Karpas-422 (cell line): Measurements from ENCODE around the gene CTSO. TPM values are rescaled to one million over a fixed set of nuclear protein-coding genes. Genes with fewer than 3 reads are reported as not detected.

ENCODE experiments used
- DNase-seq: peaks from one replicate; pipeline ENCODE4 v3.0.0-alpha.2; 2015
- H2AFZ ChIP-seq: fragments of 200-600 bp; sonication (generic); 2 replicates; pipeline ENCODE4 v1.6.1; 2014; ENCODE audit warnings: antibody characterized with exemption, low read length, mixed read lengths
- H3K27ac ChIP-seq: fragments of 200-600 bp; sonication (generic); 2 replicates; pipeline ENCODE4 v1.5.1; 2014; ENCODE audit warnings: mild to moderate bottlenecking, low read length, moderate library complexity
- H3K27me3 ChIP-seq: fragments of 200-600 bp; sonication (generic); 2 replicates; pipeline ENCODE4 v1.6.1; 2014; ENCODE audit warnings: low read length, mixed read lengths
- H3K36me3 ChIP-seq: fragments of 200-600 bp; sonication (generic); 2 replicates; pipeline ENCODE4 v1.6.1; 2014; ENCODE audit warnings: low read length, mixed read lengths; ENCODE audit not compliant: insufficient read depth
- H3K4me1 ChIP-seq: fragments of 200-600 bp; sonication (generic); 2 replicates; pipeline ENCODE4 v1.6.1; 2014; ENCODE audit warnings: mild to moderate bottlenecking, low read length, mixed read lengths
- H3K4me2 ChIP-seq: fragments of 200-600 bp; sonication (generic); 2 replicates; pipeline ENCODE4 v1.6.1; 2014; ENCODE audit warnings: low read length, low read depth, mild to moderate bottlenecking; ENCODE audit not compliant: poor library complexity, severe bottlenecking
- H3K4me3 ChIP-seq: fragments of 200-600 bp; sonication (generic); 2 replicates; pipeline ENCODE4 v1.5.1; 2014; ENCODE audit warnings: mild to moderate bottlenecking, antibody characterized with exemption, low read length, mixed read lengths
- H3K79me2 ChIP-seq: fragments of 200-600 bp; sonication (generic); 2 replicates; pipeline ENCODE4 v1.6.1; 2014; ENCODE audit warnings: mild to moderate bottlenecking, low read length, mixed read lengths
- H3K9ac ChIP-seq: fragments of 200-600 bp; sonication (generic); 2 replicates; pipeline ENCODE4 v1.6.0; 2014; ENCODE audit warnings: low read length
- H3K9me2 ChIP-seq: fragments of 200-600 bp; sonication (generic), shearing (Covaris generic); replicated peaks from 2 replicates; pipeline ENCODE4 v1.6.0; 2014; ENCODE audit warnings: mild to moderate bottlenecking, low read length, moderate library complexity; ENCODE audit not compliant: insufficient read depth
- H3K9me3 ChIP-seq: fragments of 300-700, 200-600 bp; sonication (generic); 2 replicates; pipeline ENCODE4 v1.6.1; 2014; ENCODE audit warnings: low read length, mixed read lengths
- H4K20me1 ChIP-seq: fragments of 200-600 bp; sonication (generic); 2 replicates; pipeline ENCODE4 v1.6.1; 2014; ENCODE audit warnings: mild to moderate bottlenecking, antibody characterized with exemption, low read length, low read depth; ENCODE audit not compliant: insufficient read depth
- total RNA-seq: library from RNA; depleted of rRNA; stranded (reverse); fragments of >200 nt; shearing (Covaris generic); gene quantifications from 2 replicates; pipeline ENCODE4 v1.2.3, GENCODE V29; 2014; ENCODE audit warnings: low replicate concordance

The CTSO gene
- total RNA-seq, 1 experiment from 2014 or later = 18.9 TPM

DNA sequence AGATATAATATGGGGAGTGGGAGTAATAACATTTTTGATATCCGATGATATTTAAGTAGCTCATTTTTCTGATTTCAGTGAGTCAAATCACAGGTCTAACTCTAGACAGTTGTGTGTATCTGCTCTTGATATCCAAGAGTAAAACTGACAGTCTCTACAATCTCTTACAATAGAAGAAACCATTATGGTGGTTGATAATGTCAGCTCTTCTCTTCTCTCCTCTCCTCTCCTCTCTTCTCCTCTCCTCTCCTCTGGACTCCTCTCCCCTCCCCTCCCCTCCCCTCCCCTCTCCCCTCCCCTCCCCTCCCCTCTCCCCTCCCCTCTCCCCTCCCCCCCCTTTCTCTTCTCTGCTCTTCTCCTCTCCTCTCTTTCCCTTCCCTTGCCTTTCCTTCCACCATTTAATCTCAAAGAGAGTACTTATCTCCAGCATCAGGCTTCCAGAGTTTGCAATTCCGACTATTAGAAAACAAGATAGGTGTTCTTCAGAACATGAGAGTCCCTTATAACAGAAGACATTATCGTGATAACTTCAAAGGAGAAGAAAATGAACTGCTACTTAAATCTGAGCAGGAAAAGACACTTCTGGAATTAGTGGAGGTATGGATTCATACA, 43.9 kb downstream of the CTSO start:
- no peak overlapping the region for H3K4me2 ChIP-seq
- H3K27me3 ChIP-seq = no peaks in the 10 kb centered on the region
- H3K9me3 ChIP-seq = no peaks in the 10 kb centered on the region
- H3K4me1 ChIP-seq = peaks cover 9% of the 10 kb centered on the region
- no peak overlapping the region for H2AFZ ChIP-seq
- H3K4me3 ChIP-seq = no peak overlapping the region
- no peaks in the 10 kb centered on the region for H3K79me2 ChIP-seq
- DNase-seq = no peak
- H3K9me2 ChIP-seq = no peaks in the 10 kb centered on the region
- no peaks in the 10 kb centered on the region for H3K36me3 ChIP-seq
- no peaks in the 10 kb centered on the region for H4K20me1 ChIP-seq
- H3K9ac ChIP-seq = no peak overlapping the region
- H3K27ac ChIP-seq = no peak overlapping the region

DNA sequence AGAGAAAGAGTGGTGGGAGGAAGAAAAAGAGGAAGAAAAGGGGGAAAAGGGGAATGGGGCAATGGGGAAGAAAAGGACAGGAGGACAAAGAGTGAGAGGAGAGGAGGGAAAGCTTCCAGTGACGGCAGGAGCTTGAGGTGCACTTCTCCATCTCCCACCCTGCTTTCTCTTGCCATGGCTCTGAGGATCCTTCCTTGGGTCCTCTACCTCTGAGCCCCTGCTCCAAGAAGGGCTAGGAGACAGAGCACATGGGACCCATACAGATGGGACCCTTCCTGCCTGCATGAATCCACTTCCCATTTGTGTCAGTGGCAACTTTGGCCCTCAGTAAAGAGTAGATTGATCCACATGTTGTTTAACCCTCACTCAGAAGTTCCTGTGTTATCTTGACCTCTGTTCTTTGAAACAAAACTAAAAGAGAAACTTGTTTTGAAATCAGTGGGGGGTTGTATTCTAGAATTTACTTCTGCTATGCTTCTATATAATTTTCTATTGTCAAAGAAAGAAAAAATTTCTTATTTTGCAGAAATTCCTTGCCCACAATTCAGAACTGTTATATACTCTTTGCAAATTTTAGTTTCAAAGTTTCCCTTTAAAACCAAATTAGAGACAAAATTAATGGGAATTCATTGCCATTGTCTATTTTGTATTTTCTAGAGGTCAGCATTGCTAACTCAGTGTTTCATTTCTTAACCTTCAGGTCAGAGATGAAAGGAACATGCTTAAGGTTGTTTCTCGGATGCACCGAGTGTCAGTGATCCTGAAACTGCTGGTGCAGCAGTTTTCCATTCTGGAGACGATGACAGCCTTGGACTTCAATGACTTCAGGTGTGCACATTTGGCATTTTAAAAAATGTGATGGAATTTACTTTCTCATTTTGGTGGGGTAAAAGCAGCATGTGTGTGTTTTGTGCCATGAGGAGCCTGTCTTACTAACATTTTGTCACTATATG, 45.2 kb downstream of the CTSO start:
- H3K4me1 ChIP-seq = peaks cover 12% of the 10 kb centered on the region
- H3K36me3 ChIP-seq = no peaks in the 10 kb centered on the region
- H2AFZ ChIP-seq = no peak overlapping the region; the same call in 1 of the 2 replicates

DNA sequence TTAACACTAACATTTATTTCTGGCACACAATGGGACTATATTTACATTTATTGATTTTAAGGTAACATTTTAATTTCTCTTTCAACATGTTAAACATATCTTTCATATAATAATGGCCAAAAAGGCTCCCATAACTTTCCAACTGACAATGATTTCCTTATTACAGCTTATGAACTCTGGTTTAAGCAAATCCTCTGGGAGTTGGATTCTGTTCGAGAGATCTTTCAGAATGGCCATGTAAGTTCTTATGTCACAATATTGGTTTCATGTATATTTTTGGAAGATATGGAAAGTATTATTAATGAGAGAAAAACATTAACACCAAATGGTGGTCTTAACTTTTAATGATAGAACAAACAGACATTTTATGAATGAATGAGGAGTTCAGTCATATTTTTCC, 46.1 kb downstream of the CTSO start:
- H3K9me3 ChIP-seq = no peaks in the 10 kb centered on the region
- no peak overlapping the region for H3K4me2 ChIP-seq
- H4K20me1 ChIP-seq = no peaks in the 10 kb centered on the region
- no peaks in the 10 kb centered on the region for H3K27me3 ChIP-seq
- no peak overlapping the region for H2AFZ ChIP-seq
- no peaks in the 10 kb centered on the region for H3K9me2 ChIP-seq
- peaks cover 14% of the 10 kb centered on the region for H3K4me1 ChIP-seq
- no peaks in the 10 kb centered on the region for H3K36me3 ChIP-seq
- H3K9ac ChIP-seq = no peak overlapping the region
- DNase-seq = no peak
- H3K27ac ChIP-seq = no peak overlapping the region
- no peak overlapping the region for H3K4me3 ChIP-seq
- H3K79me2 ChIP-seq = no peaks in the 10 kb centered on the region

More for the DNA sequence above, 45.2 kb downstream of the CTSO start:
- Histone ChIP-seq H3K4me3 (no peak overlapping the region), H3K4me2 (peak overlapping the region; percentile 18), H3K79me2 (no peaks in the 10 kb centered on the region), H3K9me2 (no peaks in the 10 kb centered on the region), H3K27me3 (no peaks in the 10 kb centered on the region), H3K9me3 (no peaks in the 10 kb centered on the region), H3K9ac (no peak overlapping the region), H4K20me1 (no peaks in the 10 kb centered on the region), H3K27ac (no peak overlapping the region)
- DNase-seq = no peak

DNA sequence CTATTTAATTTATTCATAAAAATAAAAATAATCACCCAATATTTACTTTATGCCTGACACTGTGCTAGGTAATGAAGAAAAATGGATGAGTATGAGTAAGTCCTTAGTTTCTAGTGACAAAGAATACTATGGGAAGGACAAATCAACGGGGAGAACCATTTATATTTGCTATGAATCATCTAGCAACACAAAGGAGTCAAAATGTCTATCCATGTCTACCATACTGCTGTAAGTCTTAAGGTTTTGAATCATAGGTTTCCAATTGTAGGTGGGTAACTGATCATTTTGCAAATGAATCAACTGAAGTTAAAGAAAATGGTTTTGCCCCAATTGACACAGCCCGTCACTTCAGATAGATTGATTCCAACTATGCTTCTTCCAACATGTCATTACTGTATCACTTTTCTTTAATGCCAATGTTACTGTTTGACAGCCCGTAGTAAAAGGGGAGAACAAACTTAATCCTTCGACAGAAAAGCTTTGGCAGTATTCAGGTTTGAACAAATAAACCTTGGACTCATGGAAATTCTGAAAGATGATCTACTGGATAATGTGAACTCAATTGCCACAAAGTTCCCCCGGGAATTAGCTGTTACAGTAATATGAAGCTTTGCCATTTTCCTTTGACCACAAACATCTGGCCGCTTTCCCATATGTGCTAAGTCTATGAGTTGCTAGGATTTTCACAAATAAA, 47.0 kb downstream of the CTSO start:
- no peaks in the 10 kb centered on the region for H4K20me1 ChIP-seq
- no peak overlapping the region for H3K4me3 ChIP-seq
- H3K4me2 ChIP-seq = no peak overlapping the region
- H3K27me3 ChIP-seq = no peaks in the 10 kb centered on the region
- no peak overlapping the region for H2AFZ ChIP-seq
- H3K4me1 ChIP-seq = peaks cover 14% of the 10 kb centered on the region
- H3K36me3 ChIP-seq = no peaks in the 10 kb centered on the region
- no peak overlapping the region for H3K27ac ChIP-seq
- no peaks in the 10 kb centered on the region for H3K9me2 ChIP-seq
- H3K9ac ChIP-seq = no peak overlapping the region
- H3K9me3 ChIP-seq = no peaks in the 10 kb centered on the region
- H3K79me2 ChIP-seq = no peaks in the 10 kb centered on the region
- no peak for DNase-seq

DNA sequence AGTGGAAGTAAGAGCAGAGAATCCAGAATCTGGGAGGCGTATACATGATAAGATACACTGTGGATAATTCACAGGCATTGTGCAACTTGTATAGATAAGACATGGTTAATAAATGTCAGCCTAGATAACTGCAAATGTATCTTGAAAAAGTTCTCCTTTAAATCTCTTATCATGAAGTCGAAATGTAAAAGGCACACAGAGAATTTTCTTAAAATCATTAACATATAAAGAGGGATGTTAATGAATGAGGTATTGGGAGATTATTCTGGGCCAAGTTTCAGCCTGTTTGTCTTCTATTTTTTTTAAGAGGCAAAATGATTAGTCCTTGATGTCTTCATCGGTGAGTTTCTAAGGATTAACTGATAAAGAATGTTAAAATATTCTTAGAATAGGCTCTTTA, 49.3 kb downstream of the CTSO start:
- Histone ChIP-seq H3K27me3 (no peaks in the 10 kb centered on the region), H3K4me3 (no peak overlapping the region), H3K36me3 (no peaks in the 10 kb centered on the region), H3K9ac (no peak overlapping the region), H3K9me3 (no peaks in the 10 kb centered on the region), H3K27ac (no peak overlapping the region), H3K4me2 (no peak overlapping the region), H3K4me1 (peaks cover 23% of the 10 kb centered on the region), H4K20me1 (no peaks in the 10 kb centered on the region), H3K9me2 (no peaks in the 10 kb centered on the region), H3K79me2 (no peaks in the 10 kb centered on the region), H2AFZ (no peak overlapping the region)
- DNase-seq = no peak

DNA sequence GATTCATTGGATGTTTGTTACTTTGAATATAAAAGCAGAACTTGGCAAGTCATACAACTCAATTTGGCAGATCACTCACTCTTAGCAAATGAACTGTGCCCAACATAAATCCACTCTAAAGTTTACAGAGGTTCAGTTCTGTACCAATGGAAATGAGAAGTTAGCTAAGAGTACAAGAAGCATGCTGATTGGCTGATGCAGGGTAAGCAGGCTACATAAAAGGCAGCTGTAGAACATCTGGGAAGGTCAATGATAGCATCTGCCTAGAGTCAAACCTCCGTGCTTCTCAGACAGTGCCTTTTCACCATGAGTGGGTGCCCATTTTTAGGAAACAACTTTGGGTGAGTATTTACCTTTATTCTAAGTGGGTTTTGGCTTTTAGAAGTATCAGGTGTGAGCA, 50.2 kb downstream of the CTSO start, which contains the start of gene TDO2:
Gene TDO2 (plus strand): TSS at position 244 of the 400 bp plus-strand sequence. CDS start 63 bp downstream, at position 307.
- H3K79me2 ChIP-seq = no peaks in the 10 kb centered on the region
- no peaks in the 10 kb centered on the region for H4K20me1 ChIP-seq
- no peak within 1 kb of the TSS for H3K4me2 ChIP-seq
- no peaks in the 10 kb centered on the region for H3K27me3 ChIP-seq
- H3K4me3 ChIP-seq = no peak within 1 kb of the TSS
- no peaks in the 10 kb centered on the region for H3K36me3 ChIP-seq
- no peak within 1 kb of the TSS for H2AFZ ChIP-seq
- peak; percentile 59 for DNase-seq
- no peak within 1 kb of the TSS for H3K27ac ChIP-seq
- no peak within 1 kb of the TSS for H3K9ac ChIP-seq
- no peaks in the 10 kb centered on the region for H3K9me3 ChIP-seq
- no peaks in the 10 kb centered on the region for H3K9me2 ChIP-seq
- peaks cover 19% of the 10 kb centered on the region for H3K4me1 ChIP-seq

DNA sequence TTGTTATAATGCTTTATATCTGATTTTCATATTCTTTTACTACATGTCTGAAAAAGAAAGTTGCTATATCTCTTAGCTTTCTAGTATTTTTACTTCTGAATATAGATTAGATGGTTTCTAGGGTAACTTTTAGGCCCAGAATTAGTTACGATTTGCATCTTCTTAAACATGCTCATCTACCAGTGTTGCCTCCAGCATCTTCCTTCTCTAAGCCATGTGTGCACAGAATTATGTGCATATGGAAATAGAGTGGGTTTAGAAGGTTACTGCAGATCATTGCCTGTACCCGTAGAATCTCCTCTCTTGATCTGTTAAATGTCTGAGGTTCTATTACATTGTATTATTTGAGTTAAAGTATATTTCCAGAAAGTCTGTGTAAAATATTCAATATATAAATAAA, 52.7 kb downstream of the CTSO start:
- no peaks in the 10 kb centered on the region for H4K20me1 ChIP-seq
- H3K4me3 ChIP-seq = no peak overlapping the region
- no peaks in the 10 kb centered on the region for H3K79me2 ChIP-seq
- H3K27ac ChIP-seq = no peak overlapping the region
- H3K9me2 ChIP-seq = no peaks in the 10 kb centered on the region
- no peaks in the 10 kb centered on the region for H3K9me3 ChIP-seq
- H3K4me1 ChIP-seq = peaks cover 14% of the 10 kb centered on the region
- no peak overlapping the region for H3K9ac ChIP-seq
- no peak overlapping the region for H2AFZ ChIP-seq
- no peaks in the 10 kb centered on the region for H3K27me3 ChIP-seq
- DNase-seq = peak; percentile 55
- H3K4me2 ChIP-seq = no peak overlapping the region
- no peaks in the 10 kb centered on the region for H3K36me3 ChIP-seq

DNA sequence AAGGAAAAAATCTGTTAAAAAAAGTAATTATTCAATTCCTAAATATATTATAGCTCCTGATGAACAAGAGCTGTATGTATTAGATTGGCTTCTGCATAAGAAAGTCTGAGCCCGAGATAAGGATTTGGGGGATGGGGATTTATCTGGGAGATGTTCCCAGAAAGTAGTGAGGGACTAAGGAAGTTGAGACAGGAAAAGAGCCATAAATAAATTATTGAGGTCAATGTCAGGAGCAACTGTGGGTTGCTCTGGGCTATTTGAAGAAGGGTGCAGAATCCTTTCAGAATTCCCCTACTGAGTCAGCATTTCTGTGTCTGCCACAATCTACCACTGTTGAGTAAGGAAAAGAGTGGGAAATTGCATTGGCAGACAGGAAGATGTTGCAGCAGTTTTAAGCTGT, 53.3 kb downstream of the CTSO start:
- peaks cover 14% of the 10 kb centered on the region for H3K4me1 ChIP-seq
- H3K27ac ChIP-seq = no peak overlapping the region
- no peaks in the 10 kb centered on the region for H3K79me2 ChIP-seq
- H3K36me3 ChIP-seq = no peaks in the 10 kb centered on the region
- no peak overlapping the region for H3K9ac ChIP-seq
- no peak overlapping the region for H2AFZ ChIP-seq
- no peaks in the 10 kb centered on the region for H3K27me3 ChIP-seq
- no peak overlapping the region for H3K4me3 ChIP-seq
- no peaks in the 10 kb centered on the region for H3K9me2 ChIP-seq
- H3K4me2 ChIP-seq = no peak overlapping the region
- DNase-seq = no peak
- no peaks in the 10 kb centered on the region for H3K9me3 ChIP-seq
- no peaks in the 10 kb centered on the region for H4K20me1 ChIP-seq
